ENCODE data around the gene SLC9A7.

GRCh38 chrX:46805270-46805669 is 46.4 kb upstream of the SLC9A7 start:
- TF ChIP-seq, protein P1, sequence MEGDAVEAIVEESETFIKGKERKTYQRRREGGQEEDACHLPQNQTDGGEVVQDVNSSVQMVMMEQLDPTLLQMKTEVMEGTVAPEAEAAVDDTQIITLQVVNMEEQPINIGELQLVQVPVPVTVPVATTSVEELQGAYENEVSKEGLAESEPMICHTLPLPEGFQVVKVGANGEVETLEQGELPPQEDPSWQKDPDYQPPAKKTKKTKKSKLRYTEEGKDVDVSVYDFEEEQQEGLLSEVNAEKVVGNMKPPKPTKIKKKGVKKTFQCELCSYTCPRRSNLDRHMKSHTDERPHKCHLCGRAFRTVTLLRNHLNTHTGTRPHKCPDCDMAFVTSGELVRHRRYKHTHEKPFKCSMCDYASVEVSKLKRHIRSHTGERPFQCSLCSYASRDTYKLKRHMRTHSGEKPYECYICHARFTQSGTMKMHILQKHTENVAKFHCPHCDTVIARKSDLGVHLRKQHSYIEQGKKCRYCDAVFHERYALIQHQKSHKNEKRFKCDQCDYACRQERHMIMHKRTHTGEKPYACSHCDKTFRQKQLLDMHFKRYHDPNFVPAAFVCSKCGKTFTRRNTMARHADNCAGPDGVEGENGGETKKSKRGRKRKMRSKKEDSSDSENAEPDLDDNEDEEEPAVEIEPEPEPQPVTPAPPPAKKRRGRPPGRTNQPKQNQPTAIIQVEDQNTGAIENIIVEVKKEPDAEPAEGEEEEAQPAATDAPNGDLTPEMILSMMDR (IDR thresholded peaks at IDR 0.05), result no peak
- no peak for TF ChIP-seq POLR2A (IDR thresholded peaks at IDR 0.05)
- TF ChIP-seq POLR2AphosphoS5 (IDR thresholded peaks at IDR 0.05), result no peak
- no peak for TF ChIP-seq EP300 (IDR thresholded peaks at IDR 0.05)
